Head of caudate nucleus (tissue), 42 donors: ENCODE results near the gene MUC3A.
"Not testable (repeated sequence)": the region's sequence is repeated elsewhere in the genome, so short reads cannot be mapped to it uniquely, and the experiment has no call there.

Source experiments
- DNase-seq, 42 donors: peaks; one replicate each; pipeline versions ENCODE4 v3.0.0 to v3.0.0-alpha.2; 2020 to 2021; ENCODE audit warnings: mixed read lengths in 7 of 42
- intact Hi-C: fragments of 100-400 bp; cut with DNase I; formaldehyde crosslinking; loops from one replicate; pipeline ENCODE4 v1.15.0; 2022

MUC3A gene

DNA sequence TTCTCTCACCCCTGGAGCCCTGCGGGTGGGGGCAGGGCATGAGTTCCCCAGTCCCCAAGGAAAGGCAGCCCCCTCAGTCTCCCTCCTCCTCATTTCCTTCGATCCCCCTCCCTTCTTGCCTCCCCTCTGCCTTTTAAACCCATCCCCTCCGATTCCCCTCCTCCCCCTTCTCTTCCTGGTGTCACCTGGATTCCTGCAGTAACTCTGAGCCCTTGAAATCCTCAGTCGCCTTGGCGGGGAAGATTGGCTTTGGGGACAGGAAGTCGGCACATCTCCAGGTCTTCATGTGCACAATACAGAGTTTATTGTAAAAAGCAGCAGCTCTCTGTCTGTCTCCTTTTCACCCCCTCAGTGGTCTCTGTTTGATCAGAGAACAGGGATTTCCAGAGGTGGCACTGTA lies 18.7 kb downstream of the MUC3A start:
- DNase-seq, result no peak
- intact Hi-C loops, result no loop called here

DNA sequence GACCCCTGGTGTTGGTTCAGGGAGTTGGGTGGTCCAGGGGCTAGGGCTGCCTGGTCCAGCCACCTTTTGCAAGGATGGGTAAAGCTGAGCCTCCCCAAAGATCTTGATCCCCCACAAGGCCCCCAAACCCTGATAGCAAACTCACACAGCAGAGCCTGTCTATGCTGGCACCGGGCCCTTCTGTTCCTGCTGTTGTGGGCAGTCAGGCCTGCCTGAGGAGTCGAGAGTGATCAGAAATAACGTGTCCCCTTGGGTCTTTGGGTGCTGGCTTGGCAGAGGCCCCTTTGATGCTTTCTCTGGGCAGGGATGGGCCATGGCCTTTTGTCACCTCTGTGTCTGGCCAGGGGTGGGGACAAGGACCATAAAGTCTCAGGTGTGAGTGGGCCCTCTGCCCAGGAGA lies 19.3 kb downstream of the MUC3A start:
- no peak for DNase-seq
- intact Hi-C loops, result no loop called here

DNA sequence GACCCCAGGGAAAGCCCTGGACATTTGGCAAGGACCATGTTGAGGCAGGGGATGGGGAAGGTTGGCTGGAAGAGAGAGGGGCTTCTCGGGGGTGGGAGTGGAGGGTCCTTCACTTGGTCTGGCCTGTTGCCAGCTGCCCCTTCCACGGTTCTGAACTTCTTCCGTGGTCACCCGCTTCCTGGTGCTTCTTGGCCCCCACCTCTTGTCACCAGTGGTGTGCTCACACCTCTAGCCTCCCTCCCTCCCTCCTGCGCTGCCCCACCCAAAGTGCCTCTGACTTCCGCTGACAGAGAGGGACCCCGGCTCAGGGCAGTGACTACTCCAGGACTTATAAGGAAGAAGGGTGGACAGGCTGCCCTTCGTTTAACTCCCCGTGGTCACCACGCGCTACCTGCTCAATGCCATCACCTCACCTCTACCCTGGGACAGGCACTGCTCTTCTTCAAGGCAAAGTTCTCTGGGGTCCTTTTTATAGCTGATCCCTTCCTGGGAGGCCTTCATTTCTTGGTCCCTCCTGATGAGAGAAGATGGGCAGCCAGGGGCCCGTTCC lies 19.8 kb downstream of the MUC3A start, which contains the start of gene MUC12:
Gene MUC12 (plus strand): TSS at position 500 of the 550 bp plus-strand sequence. CDS start 58 bp downstream, outside the sequence.
- intact Hi-C loops, result no loop called here
- DNase-seq, result no peak

DNA sequence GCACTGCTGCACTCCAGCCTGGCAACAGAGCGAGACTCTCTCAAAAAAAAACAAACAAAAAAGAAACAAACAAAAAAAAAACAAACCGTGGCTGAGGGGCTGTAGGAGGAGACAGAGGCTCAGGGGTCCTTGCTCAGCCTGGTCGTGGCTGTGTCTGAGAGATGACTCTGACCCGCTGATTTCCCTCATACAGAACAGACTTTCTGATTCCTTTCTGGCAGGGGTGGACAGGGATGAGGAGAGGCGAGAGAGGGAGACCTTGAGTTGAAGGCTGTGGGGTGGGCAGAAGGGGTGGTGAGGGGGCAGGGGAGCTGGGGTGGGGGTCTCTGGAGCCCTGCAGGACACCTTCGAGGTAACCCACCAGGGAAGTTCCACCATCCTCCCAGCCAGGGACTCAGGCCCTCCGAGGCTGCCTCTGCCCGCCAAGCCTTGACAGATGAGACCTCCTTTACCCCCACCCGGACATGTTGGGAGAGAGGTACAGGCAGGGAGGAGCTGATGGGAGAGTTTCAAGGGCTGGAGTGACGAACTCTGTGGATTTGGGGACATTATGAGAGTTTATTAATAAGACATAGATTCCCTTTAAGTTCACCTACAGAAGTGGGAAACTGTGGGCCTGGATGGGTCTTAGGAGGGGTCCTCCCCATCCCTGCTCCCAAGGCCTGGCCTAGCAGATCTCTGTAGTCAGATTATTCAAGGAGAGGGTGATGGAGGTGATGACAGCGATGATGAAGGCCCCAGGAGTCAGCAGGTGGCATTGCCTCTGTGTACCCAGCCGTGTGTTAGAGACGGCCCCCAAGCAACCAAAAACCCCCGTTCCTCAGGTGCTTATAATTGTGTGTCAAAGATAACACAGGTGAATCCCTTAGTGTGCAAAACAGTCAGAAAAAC lies 22.0 kb downstream of the MUC3A start:
- no peak for DNase-seq
- intact Hi-C loops, result no loop called here

DNA sequence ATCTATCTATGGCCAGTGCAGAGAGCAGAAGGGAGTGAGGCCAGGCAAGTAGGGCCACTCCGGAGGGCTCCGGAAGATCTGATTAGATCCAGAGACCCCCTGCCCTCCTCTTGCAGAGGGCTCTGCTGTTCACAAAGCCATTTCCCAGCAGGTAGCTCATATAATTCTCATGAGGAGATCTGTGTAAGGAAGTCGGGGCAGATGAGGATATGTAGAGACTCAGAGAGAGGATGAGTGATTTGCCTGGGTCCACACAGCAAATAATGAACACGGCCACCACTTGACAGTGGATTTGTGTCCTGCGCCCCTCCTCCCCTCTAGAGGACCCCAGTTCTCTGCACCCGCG lies 22.6 kb downstream of the MUC3A start:
- intact Hi-C loops, result no loop called here
- no peak for DNase-seq

DNA sequence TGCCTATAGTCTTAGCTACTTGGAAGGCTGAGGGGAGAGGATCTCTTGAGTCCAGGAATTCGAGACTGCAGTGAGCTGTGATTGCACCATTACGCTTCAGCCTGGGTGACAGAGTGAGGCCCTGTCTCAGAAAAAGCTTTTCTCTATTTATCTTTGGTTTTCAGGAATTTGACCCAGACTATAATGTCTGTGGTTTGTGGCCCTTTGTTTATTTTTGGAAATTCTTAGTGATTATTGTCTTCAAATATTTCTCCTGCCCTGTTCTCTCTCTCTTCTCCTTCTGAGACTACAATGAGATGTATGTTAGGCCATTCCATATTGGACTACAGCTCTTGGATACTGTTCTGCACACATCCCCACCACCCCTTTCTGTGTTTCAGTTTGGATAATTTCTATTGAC lies 24.7 kb downstream of the MUC3A start:
- intact Hi-C loops, result no loop called here
- DNase-seq, result no peak

DNA sequence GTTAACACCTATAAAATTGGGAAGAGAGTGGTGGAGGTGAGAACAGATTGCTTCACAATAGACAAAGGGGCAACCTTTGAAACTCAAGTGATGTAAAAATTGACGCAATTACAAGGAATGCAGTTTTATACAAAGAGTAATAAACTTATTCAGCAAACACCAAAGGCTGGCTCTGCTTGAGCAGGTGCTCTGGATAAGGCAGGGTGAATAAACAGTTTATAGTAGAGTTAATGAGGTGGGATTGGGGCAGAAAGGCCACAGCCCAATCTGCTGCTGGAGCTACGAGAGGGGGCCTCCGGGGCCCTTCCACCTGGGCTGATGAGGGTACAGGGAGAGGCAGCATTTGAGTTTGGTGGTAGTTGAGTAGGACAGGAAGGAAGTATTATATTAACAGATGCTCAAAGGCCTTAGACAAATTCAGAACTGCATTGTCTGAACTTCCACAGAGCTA lies 26.1 kb downstream of the MUC3A start:
- no peak for DNase-seq
- intact Hi-C loops, result no loop called here

DNA sequence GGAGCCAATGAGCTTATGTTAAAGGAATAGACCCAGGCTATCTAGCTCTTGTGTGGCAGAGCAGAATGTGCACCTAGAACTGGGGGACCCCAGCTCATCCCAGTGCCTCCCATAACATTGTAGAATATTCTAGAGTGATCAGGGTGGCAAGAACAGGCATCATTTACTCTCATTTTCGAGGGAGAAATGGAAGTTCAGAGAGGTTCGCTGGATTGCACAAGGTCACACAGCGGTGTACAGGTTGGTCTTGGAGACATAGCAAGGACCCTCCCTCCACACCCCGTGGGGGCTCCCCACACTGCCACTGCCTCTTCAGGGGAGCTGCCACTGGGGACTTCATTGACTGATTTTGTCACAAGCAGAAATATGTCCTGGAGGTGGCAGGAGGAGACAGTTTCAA lies 29.0 kb downstream of the MUC3A start:
- no peak for DNase-seq
- intact Hi-C loops, result no loop called here

DNA sequence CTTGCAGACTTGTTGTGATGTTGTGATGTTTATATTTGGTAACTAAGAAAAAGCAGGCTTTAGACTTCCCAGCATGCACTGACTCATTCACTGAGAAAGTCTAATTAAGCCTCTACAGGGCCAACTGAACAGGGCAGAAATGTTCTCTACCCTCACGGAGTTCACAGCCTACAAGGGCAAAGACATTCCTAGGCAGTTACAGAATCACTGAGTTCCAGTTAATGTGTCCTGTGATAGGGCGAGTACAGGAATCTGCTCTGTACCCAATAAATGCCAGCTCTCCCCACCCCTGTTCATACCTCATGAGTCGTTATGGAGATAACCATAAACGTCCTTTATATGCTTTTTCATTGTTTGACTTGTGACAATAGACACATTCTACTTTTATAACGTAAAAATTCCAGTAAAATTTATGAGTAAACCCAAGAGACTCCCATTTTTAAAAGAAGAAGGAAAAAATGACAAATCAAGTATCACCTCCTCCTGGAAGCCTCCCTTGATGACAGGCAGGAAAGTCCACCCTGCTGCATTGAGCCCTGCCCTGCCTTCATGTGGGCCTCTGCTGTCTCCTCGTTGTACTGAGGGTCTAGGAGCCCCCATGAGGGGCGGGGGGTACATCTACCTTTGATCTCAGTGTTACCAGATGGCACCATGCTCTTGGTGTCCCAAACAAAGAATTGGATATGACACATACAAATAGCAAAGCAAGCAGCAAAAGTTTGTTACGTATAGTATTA lies 34.3 kb downstream of the MUC3A start:
- intact Hi-C loops, result no loop called here
- no peak for DNase-seq

DNA sequence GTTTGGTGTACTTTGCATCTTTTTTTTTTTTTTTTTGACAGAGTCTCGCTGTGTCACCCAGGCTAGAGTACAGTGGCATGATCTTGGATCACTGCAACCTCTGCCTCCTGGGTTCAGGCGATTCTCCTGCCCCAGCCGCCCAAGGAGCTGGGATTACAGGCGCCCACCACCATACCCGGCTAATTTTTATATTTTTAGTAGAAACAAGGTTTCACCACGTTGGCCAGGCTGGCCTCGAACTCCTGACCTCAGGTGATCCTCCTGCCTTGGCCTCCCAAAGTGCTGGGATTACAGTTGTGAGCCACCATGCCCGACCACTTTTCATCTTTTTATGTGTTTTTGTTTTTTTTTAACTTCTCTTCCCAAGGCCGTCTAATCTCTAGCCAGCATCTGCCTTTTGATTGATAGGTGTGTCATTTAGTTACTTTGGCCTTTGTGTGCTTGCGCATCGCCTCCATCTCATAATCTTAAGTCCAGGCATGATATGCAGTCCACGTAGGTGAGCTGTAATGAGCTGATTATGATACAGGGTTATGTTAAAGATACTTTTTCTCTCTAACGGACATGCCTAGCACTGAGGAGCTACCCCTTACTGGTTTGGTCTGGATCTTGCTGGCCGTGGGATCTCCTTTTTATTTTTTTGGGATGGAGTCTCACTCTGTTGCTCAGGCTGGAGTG lies 35.0 kb downstream of the MUC3A start:
- intact Hi-C loops, DNase-seq: not testable (repeated sequence)

DNA sequence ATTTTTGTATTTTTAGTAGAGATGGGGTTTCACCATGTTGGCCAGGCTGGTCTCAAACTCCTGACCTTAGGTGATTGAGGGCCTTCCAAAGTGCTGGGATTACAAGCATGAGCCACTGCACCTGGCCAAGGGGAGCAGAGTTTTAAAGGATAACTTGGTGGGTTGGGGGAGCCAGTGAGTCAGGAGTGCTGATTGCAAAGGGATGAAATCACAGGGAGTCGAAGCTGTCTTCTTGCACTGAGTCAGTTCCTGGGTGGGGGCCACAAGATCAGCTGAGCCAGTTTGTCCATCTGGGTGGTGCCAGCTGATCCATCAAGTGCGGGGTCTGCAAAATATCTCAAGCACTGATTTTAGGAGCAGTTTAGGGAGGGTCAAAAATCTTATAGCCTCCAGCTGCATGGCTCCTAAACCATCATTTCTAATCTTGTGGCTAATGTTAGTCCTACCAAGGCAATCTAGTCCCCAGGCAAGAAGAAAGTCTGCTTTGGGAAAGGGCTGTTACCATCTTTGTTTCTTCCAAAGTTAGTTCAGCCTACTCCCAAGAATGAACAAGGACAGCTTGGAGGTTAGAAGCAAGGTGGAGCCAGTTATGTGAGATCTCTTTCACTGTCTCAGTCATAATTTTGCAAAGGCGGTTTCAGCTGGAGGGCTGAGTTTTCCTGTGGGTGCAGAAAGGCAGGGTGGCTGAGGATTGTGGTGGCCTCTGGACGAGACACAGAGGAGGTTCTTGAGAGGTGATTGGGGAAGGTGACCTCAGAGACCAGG lies 35.9 kb downstream of the MUC3A start:
- intact Hi-C loops, DNase-seq: not testable (repeated sequence)

DNA sequence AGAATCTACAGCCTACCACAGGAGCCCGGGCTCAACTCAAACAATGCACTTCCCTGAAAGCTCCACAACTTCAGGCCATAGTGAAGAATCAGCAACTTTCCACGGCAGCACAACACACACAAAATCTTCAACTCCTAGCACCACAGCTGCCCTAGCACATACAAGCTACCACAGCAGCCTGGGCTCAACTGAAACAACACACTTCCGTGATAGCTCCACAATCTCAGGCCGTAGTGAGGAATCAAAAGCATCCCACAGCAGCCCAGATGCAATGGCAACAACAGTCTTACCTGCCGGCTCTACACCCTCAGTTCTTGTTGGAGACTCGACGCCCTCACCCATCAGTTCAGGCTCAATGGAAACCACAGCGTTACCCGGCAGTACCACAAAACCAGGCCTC lies 42.3 kb downstream of the MUC3A start:
- no peak for DNase-seq
- intact Hi-C loops, result no loop called here

DNA sequence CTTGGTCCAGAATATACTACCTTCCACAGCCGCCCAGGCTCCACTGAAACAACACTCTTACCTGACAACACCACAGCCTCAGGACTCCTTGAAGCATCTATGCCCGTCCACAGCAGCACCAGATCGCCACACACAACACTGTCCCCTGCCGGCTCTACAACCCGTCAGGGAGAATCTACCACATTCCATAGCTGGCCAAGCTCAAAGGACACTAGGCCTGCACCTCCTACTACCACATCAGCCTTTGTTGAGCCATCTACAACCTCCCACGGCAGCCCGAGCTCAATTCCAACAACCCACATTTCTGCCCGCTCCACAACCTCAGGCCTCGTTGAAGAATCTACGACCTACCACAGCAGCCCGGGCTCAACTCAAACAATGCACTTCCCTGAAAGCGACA lies 42.9 kb downstream of the MUC3A start:
- DNase-seq, intact Hi-C loops: not testable (repeated sequence)

DNA sequence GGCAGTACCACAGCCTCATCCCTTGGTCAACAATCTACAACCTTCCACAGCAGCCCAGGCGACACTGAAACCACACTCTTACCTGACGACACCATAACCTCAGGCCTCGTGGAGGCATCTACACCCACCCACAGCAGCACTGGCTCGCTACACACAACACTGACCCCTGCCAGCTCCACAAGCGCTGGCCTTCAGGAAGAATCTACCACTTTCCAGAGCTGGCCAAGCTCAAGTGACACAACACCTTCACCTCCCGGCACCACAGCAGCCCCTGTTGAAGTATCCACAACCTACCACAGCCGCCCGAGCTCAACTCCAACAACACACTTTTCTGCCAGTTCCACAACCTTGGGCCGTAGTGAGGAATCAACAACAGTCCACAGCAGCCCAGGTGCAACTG lies 45.3 kb downstream of the MUC3A start:
- DNase-seq, intact Hi-C loops: not testable (repeated sequence)

DNA sequence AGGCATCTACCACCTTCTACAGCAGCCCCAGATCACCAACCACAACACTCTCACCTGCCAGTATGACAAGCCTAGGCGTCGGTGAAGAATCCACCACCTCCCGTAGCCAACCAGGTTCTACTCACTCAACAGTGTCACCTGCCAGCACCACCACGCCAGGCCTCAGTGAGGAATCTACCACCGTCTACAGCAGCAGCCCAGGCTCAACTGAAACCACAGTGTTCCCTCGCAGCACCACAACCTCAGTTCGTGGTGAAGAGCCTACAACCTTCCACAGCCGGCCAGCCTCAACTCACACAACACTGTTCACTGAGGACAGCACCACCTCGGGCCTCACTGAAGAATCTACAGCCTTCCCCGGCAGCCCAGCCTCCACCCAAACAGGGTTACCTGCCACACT lies 49.2 kb downstream of the MUC3A start:
- DNase-seq, intact Hi-C loops: not testable (repeated sequence)

DNA sequence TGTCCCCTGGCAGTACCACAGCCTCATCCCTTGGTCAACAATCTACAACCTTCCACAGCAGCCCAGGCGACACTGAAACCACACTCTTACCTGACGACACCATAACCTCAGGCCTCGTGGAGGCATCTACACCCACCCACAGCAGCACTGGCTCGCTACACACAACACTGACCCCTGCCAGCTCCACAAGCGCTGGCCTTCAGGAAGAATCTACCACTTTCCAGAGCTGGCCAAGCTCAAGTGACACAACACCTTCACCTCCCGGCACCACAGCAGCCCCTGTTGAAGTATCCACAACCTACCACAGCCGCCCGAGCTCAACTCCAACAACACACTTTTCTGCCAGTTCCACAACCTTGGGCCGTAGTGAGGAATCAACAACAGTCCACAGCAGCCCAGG lies 50.0 kb downstream of the MUC3A start:
- DNase-seq, intact Hi-C loops: not testable (repeated sequence)

DNA sequence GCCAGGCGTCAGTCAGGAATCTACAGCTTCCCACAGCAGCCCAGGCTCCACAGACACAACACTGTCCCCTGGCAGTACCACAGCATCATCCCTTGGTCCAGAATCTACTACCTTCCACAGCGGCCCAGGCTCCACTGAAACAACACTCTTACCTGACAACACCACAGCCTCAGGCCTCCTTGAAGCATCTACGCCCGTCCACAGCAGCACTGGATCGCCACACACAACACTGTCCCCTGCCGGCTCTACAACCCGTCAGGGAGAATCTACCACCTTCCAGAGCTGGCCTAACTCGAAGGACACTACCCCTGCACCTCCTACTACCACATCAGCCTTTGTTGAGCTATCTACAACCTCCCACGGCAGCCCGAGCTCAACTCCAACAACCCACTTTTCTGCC lies 50.7 kb downstream of the MUC3A start:
- intact Hi-C loops, result not testable (repeated sequence)
- peak in 4 of 42 donors; percentile 12 to 38 (median 28) for DNase-seq

DNA sequence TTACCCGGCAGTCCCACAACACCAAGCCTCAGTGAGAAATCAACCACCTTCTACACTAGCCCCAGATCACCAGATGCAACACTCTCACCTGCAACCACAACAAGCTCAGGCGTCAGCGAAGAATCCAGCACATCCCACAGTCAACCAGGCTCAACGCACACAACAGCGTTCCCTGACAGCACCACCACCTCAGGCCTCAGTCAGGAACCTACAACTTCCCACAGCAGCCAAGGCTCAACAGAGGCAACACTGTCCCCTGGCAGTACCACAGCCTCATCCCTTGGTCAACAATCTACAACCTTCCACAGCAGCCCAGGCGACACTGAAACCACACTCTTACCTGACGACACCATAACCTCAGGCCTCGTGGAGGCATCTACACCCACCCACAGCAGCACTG lies 53.0 kb downstream of the MUC3A start:
- DNase-seq, intact Hi-C loops: not testable (repeated sequence)

DNA sequence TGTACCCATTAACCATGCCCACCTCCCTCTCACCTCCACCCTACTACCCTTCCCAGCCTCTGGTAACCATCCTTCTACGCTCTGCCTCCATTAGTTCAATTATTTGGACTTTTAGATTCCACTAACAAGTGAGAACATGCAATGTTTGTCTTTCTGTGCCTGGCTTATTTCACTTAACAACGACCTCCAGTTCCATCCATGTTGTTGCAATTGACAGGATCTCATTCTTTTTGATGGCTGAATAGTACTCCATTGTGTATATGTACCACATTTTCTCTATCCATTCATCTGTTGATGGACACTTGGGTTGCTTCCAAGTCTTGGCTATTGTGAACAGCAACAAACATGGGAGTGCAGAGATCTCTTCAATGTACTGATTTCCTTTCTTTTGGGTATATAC lies 58.0 kb downstream of the MUC3A start:
- intact Hi-C loops, DNase-seq: not testable (repeated sequence)
